Inferior parietal cortex (tissue), 1 donor: ENCODE data around the gene MTFR1L.

Experiments
- DNase-seq: peaks from one replicate; pipeline ENCODE4 v3.0.0-alpha.2; 2016; ENCODE audit errors: extremely low spot score

The MTFR1L gene

GRCh38 chr1:25877155-25877554, 57.4 kb downstream of the MTFR1L start:
- no peak for DNase-seq

- DNase-seq = no peak
Measured at GRCh38 chr1:25878690-25879089, 58.9 kb downstream of the MTFR1L start.

GRCh38 chr1:25879675-25880074, 59.9 kb downstream of the MTFR1L start:
- DNase-seq = no peak

GRCh38 chr1:25880518-25880917, 60.8 kb downstream of the MTFR1L start:
- DNase-seq = no peak

GRCh38 chr1:25881266-25881665, 61.5 kb downstream of the MTFR1L start:
- no peak for DNase-seq
